ENCODE results near the gene DDIT3.
"Not testable (repeated sequence)": the region's sequence is repeated elsewhere in the genome, so short reads cannot be mapped to it uniquely, and the experiment has no call there.

DDIT3 gene

GRCh38 chr12:57524814-57525614 is 4.7 kb upstream of the DDIT3 start:
- Mint-ChIP-seq H3K27ac (peak overlapping the region; percentile 88), H3K36me3 (peaks cover 37 to 51% of the 10 kb centered on the region in 2 donors), H3K27me3 (no peaks in the 10 kb centered on the region), H3K4me1 (peaks cover 34 to 70% of the 10 kb centered on the region in 2 donors), H3K4me3 (peak overlapping the region; percentile 97 to 99), H3K9me3 (no peaks in the 10 kb centered on the region)
- DNase-seq (no peak), ATAC-seq (replicated peaks) (no peak)

GRCh38 chr12:57523706-57524614 is 3.6 kb upstream of the DDIT3 start:
- H3K4me3 Mint-ChIP-seq: peak overlapping the region; percentile 97 to 99
- H3K27ac Mint-ChIP-seq: peak overlapping the region; percentile 96
- ATAC-seq (replicated peaks) (no peak), DNase-seq (peak; percentile 39)
- no peaks in the 10 kb centered on the region for H3K27me3 Mint-ChIP-seq
- H3K9me3 Mint-ChIP-seq: no peaks in the 10 kb centered on the region
- H3K4me1 Mint-ChIP-seq: peaks cover 38 to 70% of the 10 kb centered on the region in 2 donors
- H3K36me3 Mint-ChIP-seq: peaks cover 34 to 51% of the 10 kb centered on the region in 2 donors

GRCh38 chr12:57522887-57523705 is 2.8 kb upstream of the DDIT3 start:
- peak overlapping the region; percentile 96 for H3K27ac Mint-ChIP-seq
- H3K9me3 Mint-ChIP-seq: no peaks in the 10 kb centered on the region
- H3K4me1 Mint-ChIP-seq: peaks cover 44 to 78% of the 10 kb centered on the region in 2 donors
- peak in 1 of 2 donors; percentile 0 for ATAC-seq (replicated peaks)
- no peaks in the 10 kb centered on the region for H3K27me3 Mint-ChIP-seq
- H3K4me3 Mint-ChIP-seq: peak overlapping the region; percentile 97 to 99
- H3K36me3 Mint-ChIP-seq: peaks cover 40 to 53% of the 10 kb centered on the region in 2 donors
- peak; percentile 35 for DNase-seq

- no peaks in the 10 kb centered on the region for H3K27me3 Mint-ChIP-seq
- ATAC-seq (replicated peaks) (peak; percentile 51 to 56), DNase-seq (peak; percentile 94)
- peak within 1 kb of the TSS; percentile 99 for H3K27ac Mint-ChIP-seq
- no peaks in the 10 kb centered on the region for H3K9me3 Mint-ChIP-seq
- H3K36me3 Mint-ChIP-seq: peaks cover 43 to 60% of the 10 kb centered on the region in 2 donors
- H3K4me3 Mint-ChIP-seq: peak within 1 kb of the TSS; percentile 99
- peaks cover 44 to 82% of the 10 kb centered on the region in 2 donors for H3K4me1 Mint-ChIP-seq
Observed at GRCh38 chr12:57522011-57522886, 1.9 kb upstream of the DDIT3 start, which contains the start of gene MBD6. TSS of gene MBD6 (plus strand) at chr12:57522824. CDS start at chr12:57524304, 1,480 bp downstream.

GRCh38 chr12:57521525-57522010 is 1.3 kb upstream of the DDIT3 start:
- peaks cover 48 to 83% of the 10 kb centered on the region in 2 donors for H3K4me1 Mint-ChIP-seq
- DNase-seq: no peak
- H3K9me3 Mint-ChIP-seq: no peaks in the 10 kb centered on the region
- no peak for ATAC-seq (replicated peaks)
- peaks cover 42 to 61% of the 10 kb centered on the region in 2 donors for H3K36me3 Mint-ChIP-seq
- peak overlapping the region; percentile 99 for H3K4me3 Mint-ChIP-seq
- H3K27me3 Mint-ChIP-seq: no peaks in the 10 kb centered on the region
- peak overlapping the region; percentile 99 for H3K27ac Mint-ChIP-seq

- ATAC-seq (replicated peaks): no peak
- Mint-ChIP-seq H3K27ac (peak overlapping the region; percentile 99), H3K4me3 (peak overlapping the region; percentile 99), H3K36me3 (peaks cover 45 to 62% of the 10 kb centered on the region in 2 donors), H3K4me1 (peaks cover 38 to 75% of the 10 kb centered on the region in 2 donors), H3K9me3 (no peaks in the 10 kb centered on the region), H3K27me3 (no peaks in the 10 kb centered on the region)
- DNase-seq: peak; percentile 33
Observed at GRCh38 chr12:57519796-57520052, 590 bp downstream of the DDIT3 start.

- Mint-ChIP-seq H3K4me1 (peaks cover 33 to 69% of the 10 kb centered on the region in 2 donors), H3K9me3 (no peaks in the 10 kb centered on the region), H3K4me3 (peak overlapping the region; percentile 99), H3K27ac (peak overlapping the region; percentile 99), H3K27me3 (no peaks in the 10 kb centered on the region), H3K36me3 (peaks cover 46 to 63% of the 10 kb centered on the region in 2 donors)
- no peak for DNase-seq
- ATAC-seq (replicated peaks): no peak
Observed at GRCh38 chr12:57518920-57519795, 1.2 kb downstream of the DDIT3 start.

GRCh38 chr12:57518176-57518919 is 2.0 kb downstream of the DDIT3 start:
- Mint-ChIP-seq H3K9me3 (no peaks in the 10 kb centered on the region), H3K36me3 (peaks cover 46 to 68% of the 10 kb centered on the region in 2 donors), H3K27me3 (no peaks in the 10 kb centered on the region), H3K27ac (peak overlapping the region; percentile 99), H3K4me1 (peaks cover 27 to 61% of the 10 kb centered on the region in 2 donors), H3K4me3 (peak overlapping the region; percentile 99)
- DNase-seq (no peak), ATAC-seq (replicated peaks) (no peak)

GRCh38 chr12:57517718-57518117 is 2.6 kb downstream of the DDIT3 start:
- peaks cover 50 to 71% of the 10 kb centered on the region in 2 donors for H3K36me3 Mint-ChIP-seq
- H3K27ac Mint-ChIP-seq; H3K27me3 Mint-ChIP-seq; ATAC-seq (replicated peaks); DNase-seq; H3K9me3 Mint-ChIP-seq: not testable (repeated sequence)
- peaks cover 27 to 57% of the 10 kb centered on the region in 2 donors for H3K4me1 Mint-ChIP-seq
- peak overlapping the region; percentile 17 to 43 for H3K4me3 Mint-ChIP-seq

- DNase-seq: no peak
- Mint-ChIP-seq H3K9me3 (no peaks in the 10 kb centered on the region), H3K4me1 (peaks cover 25 to 54% of the 10 kb centered on the region in 2 donors), H3K36me3 (peaks cover 55 to 75% of the 10 kb centered on the region in 2 donors), H3K4me3 (no peak overlapping the region), H3K27me3 (no peaks in the 10 kb centered on the region), H3K27ac (peak overlapping the region; percentile 62)
- ATAC-seq (replicated peaks): no peak
Observed at GRCh38 chr12:57517187-57517586, 3.1 kb downstream of the DDIT3 start.

GRCh38 chr12:57516617-57517153 is 3.6 kb downstream of the DDIT3 start:
- Mint-ChIP-seq H3K4me1 (peaks cover 22 to 49% of the 10 kb centered on the region in 2 donors), H3K36me3 (peaks cover 59 to 78% of the 10 kb centered on the region in 2 donors), H3K27me3 (no peaks in the 10 kb centered on the region), H3K9me3 (no peaks in the 10 kb centered on the region), H3K4me3 (no peak overlapping the region), H3K27ac (peak overlapping the region; percentile 76)
- no peak for ATAC-seq (replicated peaks)
- no peak for DNase-seq
